HEK293 (cell line): ENCODE data around the gene PSD2.

ENCODE experiments used
- CTCF ChIA-PET: fragments of 350-600 bp; formaldehyde crosslinking; extraction: SDS; loops from one replicate; lab custom pipeline; 2021; ENCODE audit warnings: antibody characterized with exemption; lab: Yijun Ruan, JAX
- POLR2A ChIA-PET: fragments of 300-600 bp; formaldehyde crosslinking; extraction: SDS; loops from one replicate; lab custom pipeline; 2020; ENCODE audit warnings: antibody characterized with exemption, inconsistent platforms; lab: Yijun Ruan, JAX
- H3K27ac ChIP-seq: fragments of 200-500 bp; sonication (Bioruptor generic); 2 replicates; pipeline ENCODE4 v1.5.1; 2014; ENCODE audit warnings: low read depth, low read length, control low read depth, inconsistent platforms; ENCODE audit errors: extremely low read depth
- H3K36me3 ChIP-seq, 2 experiments: fragments of 200-500 bp in 1 of 2; sonication (Bioruptor generic) in 1 of 2; 1 replicate in 1 of 2; 2 replicates in 1 of 2; pipeline ENCODE4 v1.5.1; 2014 to 2017; ENCODE audit warnings: inconsistent platforms in 2 of 2, low read length in 2 of 2; ENCODE audit not compliant: control insufficient read depth in 2 of 2, insufficient read depth in 1 of 2
- H3K4me1 ChIP-seq: fragments of 200-500 bp; sonication (Bioruptor generic); 2 replicates; pipeline ENCODE4 v1.5.1; 2014; ENCODE audit warnings: mild to moderate bottlenecking, low read length, inconsistent platforms; ENCODE audit not compliant: control insufficient read depth, insufficient read depth
- H3K4me3 ChIP-seq: 2 replicates; pipeline ENCODE4 v1.5.1; 2011; ENCODE audit warnings: low read depth, mild to moderate bottlenecking, control low read depth, low read length, moderate library complexity
- H3K9me3 ChIP-seq: fragments of 200-500 bp; sonication (Bioruptor generic); 2 replicates; pipeline ENCODE4 v1.5.1; 2014; ENCODE audit warnings: low read depth, low read length, inconsistent platforms; ENCODE audit not compliant: control insufficient read depth, insufficient read depth
- EGR2 ChIP-seq: fragments of 450-650 bp; formaldehyde crosslinking; IDR thresholded peaks from 2 replicates; pipeline ENCODE4 v1.5.1; 2016; ENCODE audit warnings: low read depth, missing biosample characterization, missing genetic modification characterization
- FEZF1 ChIP-seq: fragments of 450-650 bp; formaldehyde crosslinking; IDR thresholded peaks from 2 replicates; pipeline ENCODE4 v1.5.1; 2016; ENCODE audit warnings: missing biosample characterization, missing genetic modification characterization
- GLI2 ChIP-seq: fragments of 450-650 bp; formaldehyde crosslinking; IDR thresholded peaks from 2 replicates; pipeline ENCODE4; 2017; ENCODE audit warnings: missing biosample characterization, missing genetic modification characterization, low read depth, borderline replicate concordance
- PRDM6 ChIP-seq: fragments of 450-650 bp; formaldehyde crosslinking; IDR thresholded peaks from 2 replicates; pipeline ENCODE4 v1.5.1; 2017; ENCODE audit warnings: missing biosample characterization, missing genetic modification characterization
- SCRT1 ChIP-seq: fragments of 450-650 bp; formaldehyde crosslinking; IDR thresholded peaks from 2 replicates; pipeline ENCODE4 v1.5.1; 2016; ENCODE audit warnings: missing biosample characterization, missing genetic modification characterization, borderline replicate concordance
- SCRT2 ChIP-seq: fragments of 450-650 bp; formaldehyde crosslinking; IDR thresholded peaks from 2 replicates; pipeline ENCODE4 v1.5.1; 2016; ENCODE audit warnings: missing biosample characterization, missing genetic modification characterization
- ZBTB21 ChIP-seq: fragments of 450-650 bp; formaldehyde crosslinking; IDR thresholded peaks from 2 replicates; pipeline ENCODE4 v1.5.1; 2017; ENCODE audit warnings: missing biosample characterization, missing genetic modification characterization
- ZFP69B ChIP-seq: fragments of 450-650 bp; formaldehyde crosslinking; IDR thresholded peaks from 2 replicates; pipeline ENCODE4 v1.5.1; 2016; ENCODE audit warnings: missing biosample characterization, missing genetic modification characterization
- ZNF133 ChIP-seq: fragments of 450-650 bp; formaldehyde crosslinking; IDR thresholded peaks from 2 replicates; pipeline ENCODE4 v1.5.1; 2016; ENCODE audit warnings: missing biosample characterization, missing genetic modification characterization
- ZNF146 ChIP-seq: fragments of 450-650 bp; formaldehyde crosslinking; IDR thresholded peaks from 2 replicates; pipeline ENCODE4 v1.5.1; 2016; ENCODE audit warnings: missing biosample characterization, missing genetic modification characterization
- ZNF169 ChIP-seq: fragments of 450-650 bp; formaldehyde crosslinking; IDR thresholded peaks from 2 replicates; pipeline ENCODE4 v1.5.1; 2016; ENCODE audit warnings: missing biosample characterization, missing genetic modification characterization
- ZNF214 ChIP-seq: fragments of 450-650 bp; formaldehyde crosslinking; IDR thresholded peaks from 2 replicates; pipeline ENCODE4 v1.5.1; 2017; ENCODE audit warnings: missing biosample characterization, mild to moderate bottlenecking, missing genetic modification characterization, borderline replicate concordance
- ZNF274 ChIP-seq, 2 experiments: fragments of 200-500 bp in 1 of 2; fragments of 450-650 bp in 1 of 2; sonication (Bioruptor generic) in 1 of 2; formaldehyde crosslinking in 1 of 2; IDR thresholded peaks; 2 replicates each; pipeline versions ENCODE4 v1.5.1 to v1.6.1; 2014 to 2016; ENCODE audit warnings: borderline replicate concordance in 1 of 2, inconsistent platforms in 1 of 2, low read length in 1 of 2, missing biosample characterization in 1 of 2, missing genetic modification characterization in 1 of 2
- ZNF341 ChIP-seq: fragments of 450-650 bp; formaldehyde crosslinking; IDR thresholded peaks from 2 replicates; pipeline ENCODE4; 2016; ENCODE audit warnings: low read depth, missing biosample characterization, missing genetic modification characterization
- ZNF394 ChIP-seq: fragments of 450-650 bp; formaldehyde crosslinking; IDR thresholded peaks from 2 replicates; pipeline ENCODE4 v1.5.1; 2016; ENCODE audit warnings: missing biosample characterization, missing genetic modification characterization, mild to moderate bottlenecking, moderate library complexity, borderline replicate concordance
- ZNF473 ChIP-seq: fragments of 450-650 bp; formaldehyde crosslinking; IDR thresholded peaks from 2 replicates; pipeline ENCODE4 v1.5.1; 2017; ENCODE audit warnings: missing biosample characterization, missing genetic modification characterization
- ZNF514 ChIP-seq: fragments of 450-650 bp; formaldehyde crosslinking; IDR thresholded peaks from 2 replicates; pipeline ENCODE4 v1.5.1; 2016; ENCODE audit warnings: missing biosample characterization, missing genetic modification characterization
- ZNF518A ChIP-seq: fragments of 450-650 bp; formaldehyde crosslinking; conservative IDR thresholded peaks from 2 replicates; pipeline ENCODE4 v1.5.1; 2016; ENCODE audit warnings: low read depth, missing biosample characterization, missing genetic modification characterization
- ZNF521 ChIP-seq: fragments of 450-650 bp; formaldehyde crosslinking; IDR thresholded peaks from 2 replicates; pipeline ENCODE4 v1.5.1; 2017; ENCODE audit warnings: missing biosample characterization, mild to moderate bottlenecking, missing genetic modification characterization
- ZNF530 ChIP-seq: fragments of 450-650 bp; formaldehyde crosslinking; IDR thresholded peaks from 2 replicates; pipeline ENCODE4 v1.5.1; 2016; ENCODE audit warnings: low read depth, missing biosample characterization, missing genetic modification characterization
- ZNF585B ChIP-seq: fragments of 450-650 bp; formaldehyde crosslinking; IDR thresholded peaks from 2 replicates; pipeline ENCODE4 v1.5.1; 2016; ENCODE audit warnings: missing biosample characterization, missing genetic modification characterization
- ZNF629 ChIP-seq: fragments of 450-650 bp; formaldehyde crosslinking; IDR thresholded peaks from 2 replicates; pipeline ENCODE4 v1.5.1; 2017; ENCODE audit warnings: missing biosample characterization, missing genetic modification characterization
- ZNF658 ChIP-seq: fragments of 450-650 bp; formaldehyde crosslinking; IDR thresholded peaks from 2 replicates; pipeline ENCODE4; 2016; ENCODE audit warnings: missing biosample characterization, missing genetic modification characterization
- ZNF664 ChIP-seq: fragments of 450-650 bp; formaldehyde crosslinking; IDR thresholded peaks from 2 replicates; pipeline ENCODE4 v1.5.1; 2016; ENCODE audit warnings: missing biosample characterization, missing genetic modification characterization
- ZNF704 ChIP-seq: fragments of 450-650 bp; formaldehyde crosslinking; IDR thresholded peaks from 2 replicates; pipeline ENCODE4 v1.5.1; 2016; ENCODE audit warnings: missing biosample characterization, missing genetic modification characterization
- ZNF830 ChIP-seq: fragments of 450-650 bp; IDR thresholded peaks from 2 replicates; pipeline ENCODE4 v1.5.0; 2018; ENCODE audit warnings: missing biosample characterization, missing genetic modification characterization, low read depth, mild to moderate bottlenecking, moderate library complexity
- ZSCAN18 ChIP-seq: fragments of 450-650 bp; formaldehyde crosslinking; IDR thresholded peaks from 2 replicates; pipeline ENCODE4 v1.5.1; 2016; ENCODE audit warnings: missing biosample characterization, missing genetic modification characterization

The PSD2 gene

GRCh38 chr5:139823757-139824355 lies 28.2 kb downstream of the PSD2 start:
- Histone ChIP-seq H3K9me3 (no peaks in the 10 kb centered on the region; the same call in 1 of the 2 replicates), H3K27ac (no peak overlapping the region), H3K4me1 (no peaks in the 10 kb centered on the region), H3K36me3 (no peaks in the 10 kb centered on the region), H3K4me3 (no peak overlapping the region)
- ChIA-PET POLR2A (no interaction called here), CTCF (interaction anchor here (0.9 kb wide), 1 partner anchor 21 kb away, joined by 3 read pairs; no protein-coding TSS in a partner anchor)
- TF ChIP-seq ZNF514 (no peak), EGR2 (tag by site-specific recombination) (no peak), ZNF394 (no peak), ZNF658 (tag by site-specific recombination) (no peak), ZNF518A (tag by site-specific recombination) (no peak), ZNF133 (no peak), ZNF704 (tag by site-specific recombination) (no peak), ZBTB21 (tag by site-specific recombination) (no peak), ZNF830 (tag by site-specific recombination) (no peak), ZNF146 (tag by site-specific recombination) (no peak), ZNF274 (IDR thresholded peaks at IDR 0.05; ENCODE audit: low read length) (no peak), ZNF274 (tag by site-specific recombination; IDR thresholded peaks at IDR 0.05; ENCODE audit: borderline replicate concordance) (no peak), GLI2 (tag by site-specific recombination) (no peak)
- TF ChIP-seq, all 188 proteins: peak for 0

GRCh38 chr5:139825690-139826089 lies 30.1 kb downstream of the PSD2 start:
- ChIA-PET CTCF (interaction anchor here (0.7 kb wide), 1 partner anchor 193 kb away, joined by 3 read pairs; no protein-coding TSS in a partner anchor), POLR2A (no interaction called here)
- H3K4me3 ChIP-seq: no peak overlapping the region
- no peaks in the 10 kb centered on the region for H3K4me1 ChIP-seq
- H3K36me3 ChIP-seq: no peaks in the 10 kb centered on the region
- H3K27ac ChIP-seq: no peak overlapping the region
- no peaks in the 10 kb centered on the region for H3K9me3 ChIP-seq
- TF ChIP-seq SCRT1 (tag by site-specific recombination): no peak
- no peak for TF ChIP-seq ZNF521 (tag by site-specific recombination)
- no peak for TF ChIP-seq ZNF341 (tag by site-specific recombination)
- no peak for TF ChIP-seq ZNF664
- TF ChIP-seq PRDM6 (tag by site-specific recombination): no peak
- no peak for TF ChIP-seq ZNF214
- TF ChIP-seq ZNF530 (tag by site-specific recombination): no peak
- no peak for TF ChIP-seq ZSCAN18 (tag by site-specific recombination)
- TF ChIP-seq ZNF658 (tag by site-specific recombination): no peak
- no peak for TF ChIP-seq ZNF629
- no peak for TF ChIP-seq FEZF1 (tag by site-specific recombination)
- TF ChIP-seq ZFP69B (tag by site-specific recombination): no peak
- TF ChIP-seq SCRT2: no peak
- TF ChIP-seq ZNF473: no peak
- no peak for TF ChIP-seq ZNF169 (tag by site-specific recombination)
- no peak for TF ChIP-seq ZNF585B (tag by site-specific recombination)
